PC-9 (cell line): ENCODE results near the gene FAM83G. TPM values are rescaled to one million over a fixed set of nuclear protein-coding genes. Genes with fewer than 3 reads are reported as not detected.

Source experiments
- BruUV-seq: library from RNA; stranded (reverse); fragments of 400-500 nt; replicated peaks from 2 replicates; lab custom pipeline; 2021; lab: Mats Ljungman, UMichigan
- CTCF ChIA-PET: fragments of 300-600 bp; sonication (Branson Sonifier 250); formaldehyde crosslinking; loops from one replicate; lab custom pipeline; 2022; ENCODE audit warnings: antibody characterized with exemption; lab: Charles Lee
- POLR2A ChIA-PET: fragments of 300-600 bp; sonication (Branson Sonifier 250); formaldehyde crosslinking; loops from one replicate; lab custom pipeline; 2022; ENCODE audit warnings: antibody characterized with exemption; ENCODE audit not compliant: unreplicated experiment; lab: Charles Lee
- DNase-seq, 2 experiments: peaks; one replicate each; pipeline versions ENCODE4 v3.0.0 to v3.0.0-alpha.2; 2015 to 2022; ENCODE audit warnings: mixed read lengths in 1 of 2
- H2AFZ ChIP-seq: fragments of 200-600 bp; sonication (generic); 2 replicates; pipeline ENCODE4 v1.8.1; 2017; ENCODE audit warnings: antibody characterized with exemption
- H3F3A ChIP-seq: fragments of 200-600 bp; sonication (generic); 2 replicates; pipeline ENCODE4 v1.8.1; 2017; ENCODE audit warnings: antibody characterized with exemption, mild to moderate bottlenecking, low read depth; ENCODE audit not compliant: insufficient read depth
- H3K27ac ChIP-seq: fragments of 200-600 bp; sonication (generic); 2 replicates; pipeline ENCODE4 v1.6.1; 2016; ENCODE audit warnings: mixed run types
- H3K27me3 ChIP-seq: fragments of 200-600 bp; sonication (generic); 2 replicates; pipeline ENCODE4 v1.6.1; 2016; ENCODE audit warnings: low read depth, mixed run types; ENCODE audit not compliant: insufficient read depth
- H3K36me3 ChIP-seq: fragments of 200-600 bp; sonication (generic); 2 replicates; pipeline ENCODE4 v1.6.1; 2016; ENCODE audit warnings: low read depth, mixed run types
- H3K4me1 ChIP-seq: fragments of 200-600 bp; sonication (generic); replicated peaks from 2 replicates; pipeline ENCODE4 v1.6.1; 2016; ENCODE audit warnings: mixed run types; ENCODE audit not compliant: insufficient read depth
- H3K4me2 ChIP-seq: fragments of 200-600 bp; sonication (generic); 2 replicates; pipeline ENCODE4 v1.6.1; 2017; ENCODE audit warnings: mixed run types
- H3K4me3 ChIP-seq: fragments of 200-600 bp; sonication (generic); 2 replicates; pipeline ENCODE4 v1.6.1; 2016; ENCODE audit warnings: mixed run types
- H3K79me2 ChIP-seq: fragments of 200-600 bp; sonication (generic); 2 replicates; pipeline ENCODE4 v1.6.1; 2017; ENCODE audit warnings: low read depth, mixed run types
- H3K9me2 ChIP-seq: fragments of 200-600 bp; sonication (generic); 2 replicates; pipeline ENCODE4 v1.8.1; 2017; ENCODE audit warnings: mild to moderate bottlenecking; ENCODE audit not compliant: insufficient read depth
- H3K9me3 ChIP-seq: fragments of 200-600 bp; sonication (generic); 2 replicates; pipeline ENCODE4 v1.8.1; 2016; ENCODE audit warnings: low read depth; ENCODE audit not compliant: insufficient read depth
- H4K20me1 ChIP-seq: fragments of 200-600 bp; sonication (generic); 2 replicates; pipeline ENCODE4 v1.8.1; 2017; ENCODE audit not compliant: insufficient read depth
- CTCF ChIP-seq: fragments of 200-600 bp; sonication (generic); conservative IDR thresholded peaks from 2 replicates; pipeline ENCODE4 v1.6.1; 2017; ENCODE audit warnings: mixed run types, antibody characterized with exemption, mild to moderate bottlenecking, moderate library complexity
- EZH2 ChIP-seq: fragments of 200-600 bp; sonication (generic); IDR thresholded peaks from 2 replicates; pipeline ENCODE4 v1.8.0; 2017; ENCODE audit warnings: antibody characterized with exemption, low read depth
- intact Hi-C: fragments of 100-400 bp; cut with micrococcal nuclease; formaldehyde crosslinking; loops from one replicate; pipeline ENCODE4 v1.10.0; 2022; ENCODE audit not compliant: unreplicated experiment
- total RNA-seq: library from RNA; stranded (reverse); gene quantifications from 2 replicates; pipeline ENCODE4 v1.2.3, GENCODE V29; 2021

The FAM83G gene
- total RNA-seq, 1 experiment from 2014 or later, result 30.2 TPM

GRCh38 chr17:18960241-18960665 is 44.3 kb downstream of the FAM83G start:
- TF ChIP-seq CTCF, result no peak
- no peak for TF ChIP-seq EZH2
- POLR2A ChIA-PET, result no interaction called here
- no TSS peak for BruUV-seq

GRCh38 chr17:18959845-18960240 is 44.7 kb downstream of the FAM83G start:
- H3K4me3 ChIP-seq, result no peak overlapping the region
- H2AFZ ChIP-seq, result no peak overlapping the region
- no peak overlapping the region for H3K27ac ChIP-seq
- ChIA-PET POLR2A (no interaction called here), CTCF (no interaction called here)
- H3F3A ChIP-seq, result peaks cover 11% of the 10 kb centered on the region; the same call in 1 of the 2 replicates
- H3K79me2 ChIP-seq, result no peaks in the 10 kb centered on the region
- no peak for DNase-seq
- H3K4me1 ChIP-seq, result no peaks in the 10 kb centered on the region
- no peaks in the 10 kb centered on the region for H3K27me3 ChIP-seq
- no peaks in the 10 kb centered on the region for H3K9me3 ChIP-seq
- H3K9me2 ChIP-seq, result no peaks in the 10 kb centered on the region
- BruUV-seq, result no TSS peak
- no peaks in the 10 kb centered on the region for H4K20me1 ChIP-seq
- no peak overlapping the region for H3K4me2 ChIP-seq
- no peak for TF ChIP-seq EZH2
- TF ChIP-seq CTCF, result no peak
- no peaks in the 10 kb centered on the region for H3K36me3 ChIP-seq
- intact Hi-C loops, result no loop called here

More at GRCh38 chr17:18960241-18960665, 44.3 kb downstream of the FAM83G start:
- no peak overlapping the region for H3K4me3 ChIP-seq
- no peak overlapping the region for H2AFZ ChIP-seq
- intact Hi-C loops, result no loop called here
- no peaks in the 10 kb centered on the region for H4K20me1 ChIP-seq
- H3K27me3 ChIP-seq, result no peaks in the 10 kb centered on the region
- peaks cover 11% of the 10 kb centered on the region; the same call in 1 of the 2 replicates for H3F3A ChIP-seq
- no peak overlapping the region for H3K4me2 ChIP-seq
- no peaks in the 10 kb centered on the region for H3K36me3 ChIP-seq
- no peaks in the 10 kb centered on the region for H3K9me2 ChIP-seq
- CTCF ChIA-PET, result no interaction called here
- H3K27ac ChIP-seq, result no peak overlapping the region
- no peaks in the 10 kb centered on the region for H3K79me2 ChIP-seq
- H3K9me3 ChIP-seq, result no peaks in the 10 kb centered on the region
- no peak for DNase-seq
- H3K4me1 ChIP-seq, result no peaks in the 10 kb centered on the region

GRCh38 chr17:18959071-18959844 is 45.3 kb downstream of the FAM83G start:
- peaks cover 11% of the 10 kb centered on the region; the same call in 1 of the 2 replicates for H3F3A ChIP-seq
- H3K27ac ChIP-seq, result no peak overlapping the region
- no peak for DNase-seq
- BruUV-seq, result no TSS peak
- no peaks in the 10 kb centered on the region for H3K36me3 ChIP-seq
- H3K4me1 ChIP-seq, result no peaks in the 10 kb centered on the region
- no peaks in the 10 kb centered on the region for H3K9me2 ChIP-seq
- CTCF ChIA-PET, result no interaction called here
- POLR2A ChIA-PET, result no interaction called here
- H3K4me2 ChIP-seq, result no peak overlapping the region
- intact Hi-C loops, result no loop called here
- H4K20me1 ChIP-seq, result no peaks in the 10 kb centered on the region
- no peaks in the 10 kb centered on the region for H3K9me3 ChIP-seq
- no peaks in the 10 kb centered on the region for H3K79me2 ChIP-seq
- no peak overlapping the region for H2AFZ ChIP-seq
- H3K4me3 ChIP-seq, result no peak overlapping the region
- H3K27me3 ChIP-seq, result no peaks in the 10 kb centered on the region
- no peak for TF ChIP-seq CTCF
